Measurements from ENCODE around the gene MGARP. TPM values are rescaled to one million over a fixed set of nuclear protein-coding genes. Genes with fewer than 3 reads are reported as not detected.
"Not testable (repeated sequence)": the region's sequence is repeated elsewhere in the genome, so short reads cannot be mapped to it uniquely, and the experiment has no call there.

Gene MGARP
- total RNA-seq = 0.28 TPM

DNA sequence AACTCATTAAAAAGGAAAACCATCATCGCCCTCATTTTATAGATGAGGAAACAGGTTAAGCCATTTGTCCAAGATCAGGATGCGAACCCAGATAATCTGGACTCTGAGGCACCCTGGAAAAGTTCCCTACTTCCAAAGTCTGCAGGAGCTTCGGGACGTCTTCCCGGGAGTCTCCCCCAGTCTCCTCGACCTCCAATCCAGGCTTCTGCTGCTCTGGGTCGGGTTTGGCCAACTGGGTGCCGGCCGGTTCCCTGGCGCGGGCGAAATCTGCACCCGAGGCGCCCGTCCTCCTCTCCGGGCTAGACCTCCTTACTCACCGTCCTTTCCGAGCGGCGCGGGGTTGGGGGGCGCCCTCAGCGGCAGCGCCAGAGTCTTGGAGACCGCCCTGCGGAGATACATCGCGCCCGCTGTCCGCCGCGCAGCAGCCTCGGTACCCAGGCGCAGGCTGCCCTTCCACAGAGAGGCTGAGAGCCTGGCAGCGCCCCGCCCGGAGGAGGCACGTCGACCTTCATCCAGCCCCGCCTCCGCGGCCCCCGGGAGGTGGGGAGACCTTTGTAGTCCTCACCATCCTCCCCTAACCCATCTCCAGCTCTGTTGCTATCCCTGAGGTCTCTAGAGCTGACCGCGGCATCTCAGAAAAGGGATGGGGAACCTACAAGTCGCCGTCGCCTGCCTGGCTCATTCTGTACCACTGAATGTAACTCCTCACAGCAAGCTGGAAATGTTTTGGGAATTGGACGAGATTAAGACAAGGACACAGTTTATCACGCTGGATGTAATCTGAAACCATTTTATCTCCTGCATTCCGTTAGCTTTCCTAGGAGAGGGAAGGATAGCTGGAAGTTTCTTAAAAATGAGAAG, at the start of gene MGARP:
Gene MGARP (minus strand): TSS at position 466 of the 861 bp plus-strand sequence. CDS start 67 bp downstream, at position 399.
- ATAC-seq = peak; percentile 47

DNA sequence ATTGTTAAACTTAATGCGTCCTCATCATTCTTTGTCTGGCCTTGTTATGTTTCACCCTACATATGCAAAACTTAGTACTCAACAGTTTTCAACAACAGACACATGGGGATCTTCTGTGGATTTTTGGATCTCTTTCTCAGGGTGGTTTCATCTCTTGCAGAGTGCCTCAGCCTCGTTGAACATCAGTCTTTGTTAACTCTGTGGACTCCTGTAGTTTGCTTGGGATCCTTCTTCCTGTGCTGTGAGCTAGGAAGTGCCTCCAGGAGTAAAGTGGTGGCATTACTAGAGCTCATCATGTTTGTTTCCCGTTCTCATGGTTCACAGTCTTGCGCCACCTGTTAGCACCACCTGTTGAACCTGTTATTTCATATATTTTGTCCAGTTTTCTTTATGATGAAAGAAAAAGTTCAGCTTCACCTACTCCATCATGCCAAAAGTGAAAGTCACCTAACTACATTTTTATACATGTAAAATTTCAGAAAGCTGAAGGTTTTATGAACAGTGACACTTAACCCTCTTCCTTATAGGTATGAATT, 49.7 kb upstream of the MGARP start:
- peak; percentile 82 for ATAC-seq

DNA sequence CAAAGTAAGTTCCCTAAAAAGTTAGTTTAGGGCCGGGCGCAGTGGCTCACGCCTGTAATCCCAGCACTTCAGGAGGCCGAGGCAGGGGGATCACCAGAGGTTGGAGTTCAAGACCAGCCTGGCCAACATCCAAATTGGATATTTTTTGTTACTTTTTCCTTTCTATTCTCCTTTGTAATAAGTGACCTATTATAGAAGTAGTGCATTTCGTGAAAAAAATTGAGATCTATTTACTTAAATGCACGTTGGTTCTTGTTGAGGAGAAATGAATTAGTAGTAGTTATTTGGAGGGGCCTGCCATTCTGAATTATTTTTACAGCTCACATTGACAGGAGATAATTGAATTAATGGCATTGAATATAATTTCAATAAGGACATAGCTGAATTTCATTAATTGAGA, 44.6 kb upstream of the MGARP start:
- no peak for ATAC-seq

DNA sequence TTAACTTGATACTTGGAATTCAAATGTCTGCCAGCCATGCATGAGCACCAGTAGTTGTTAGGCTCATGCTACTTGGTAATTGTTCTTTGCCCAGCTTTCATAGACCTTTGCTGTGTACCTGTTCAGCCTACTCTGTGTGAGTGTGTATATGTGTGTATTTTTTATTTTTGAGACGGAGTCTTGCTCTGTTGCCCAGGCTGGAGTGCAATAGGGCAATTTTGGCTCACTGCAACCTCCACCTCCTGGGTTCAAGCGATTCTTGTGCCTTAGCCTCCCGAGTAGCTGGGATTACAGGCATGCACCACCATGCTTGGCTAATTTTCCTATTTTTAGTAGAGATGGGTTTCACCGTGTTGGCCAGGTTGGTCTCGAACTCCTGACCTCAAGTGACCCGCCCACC, 42.5 kb upstream of the MGARP start:
- ATAC-seq = not testable (repeated sequence)

DNA sequence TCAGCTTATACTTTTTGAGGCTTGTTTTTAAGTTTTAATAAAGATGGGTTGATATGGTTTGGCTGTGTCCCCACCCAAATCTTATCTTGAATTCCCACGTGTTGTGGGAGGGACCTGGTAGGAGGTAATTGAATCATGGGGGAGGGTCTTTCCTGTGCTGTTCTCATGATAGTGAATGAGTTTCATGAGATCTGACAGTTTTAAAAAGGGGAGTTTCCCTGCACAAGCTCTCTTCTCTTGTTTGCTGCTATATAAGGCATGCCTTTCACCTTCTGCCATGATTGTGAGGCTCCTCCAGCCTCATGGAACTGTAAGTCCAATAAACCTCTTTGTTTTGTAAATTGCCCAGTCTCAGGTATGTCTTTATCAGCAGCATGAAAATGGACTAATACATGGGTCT, 42.0 kb upstream of the MGARP start:
- ATAC-seq = not testable (repeated sequence)

DNA sequence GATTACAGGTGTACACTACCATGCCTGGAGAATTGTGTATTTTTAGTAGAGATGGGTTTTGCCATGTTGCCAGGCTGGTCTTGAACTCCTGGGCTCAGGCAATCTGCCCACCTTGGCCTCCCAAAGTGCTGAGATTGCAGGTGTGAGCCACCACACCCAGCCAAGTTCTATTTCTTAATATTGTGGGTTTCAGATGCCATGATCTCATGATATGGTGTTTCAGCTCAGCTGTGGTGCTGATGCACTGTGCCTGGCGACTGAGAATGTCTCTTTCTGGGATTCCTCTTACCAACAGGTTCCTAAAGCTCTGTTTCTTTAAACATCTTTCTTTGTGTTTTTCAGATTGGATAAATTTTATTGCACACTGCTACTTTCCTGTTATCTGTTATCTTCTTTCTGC, 39.5 kb upstream of the MGARP start:
- no peak for ATAC-seq

DNA sequence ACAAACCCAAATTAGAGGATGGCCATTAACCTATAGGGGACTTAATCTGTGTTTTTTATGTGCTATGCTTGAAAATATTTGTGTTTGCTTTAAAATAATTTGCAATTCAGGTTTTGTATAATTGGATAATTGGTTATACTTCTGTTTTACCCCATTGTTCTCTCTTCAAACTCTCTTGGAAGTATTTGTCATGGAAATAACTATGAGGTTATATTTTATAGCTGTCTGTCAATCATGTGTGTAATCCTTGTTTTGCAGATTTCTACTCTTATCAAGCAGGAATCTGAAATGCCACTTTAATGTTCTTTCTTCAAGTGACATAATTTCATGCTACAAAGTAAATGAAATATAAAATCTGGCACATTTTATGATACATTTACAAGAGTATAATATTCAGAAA, 37.6 kb upstream of the MGARP start:
- ATAC-seq = no peak

DNA sequence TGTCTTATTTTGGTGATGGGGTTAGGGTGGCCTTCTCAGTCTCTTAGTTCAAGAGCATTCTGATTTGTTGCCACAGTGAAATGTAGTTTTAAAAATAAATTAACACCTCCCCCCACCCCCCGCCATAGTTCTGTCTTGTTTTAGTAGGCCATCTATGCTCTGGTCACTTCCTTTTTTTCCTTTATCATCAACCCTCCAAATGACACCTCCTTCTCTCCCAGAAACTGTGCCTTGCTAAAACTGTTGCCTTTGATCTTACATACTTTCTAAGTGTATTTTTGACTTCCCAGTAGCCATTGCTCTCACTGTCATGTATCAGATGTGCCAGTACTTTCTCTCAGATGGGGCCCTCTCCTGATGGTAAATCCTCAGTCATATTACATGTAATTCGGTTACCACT, 36.7 kb upstream of the MGARP start:
- no peak for ATAC-seq

DNA sequence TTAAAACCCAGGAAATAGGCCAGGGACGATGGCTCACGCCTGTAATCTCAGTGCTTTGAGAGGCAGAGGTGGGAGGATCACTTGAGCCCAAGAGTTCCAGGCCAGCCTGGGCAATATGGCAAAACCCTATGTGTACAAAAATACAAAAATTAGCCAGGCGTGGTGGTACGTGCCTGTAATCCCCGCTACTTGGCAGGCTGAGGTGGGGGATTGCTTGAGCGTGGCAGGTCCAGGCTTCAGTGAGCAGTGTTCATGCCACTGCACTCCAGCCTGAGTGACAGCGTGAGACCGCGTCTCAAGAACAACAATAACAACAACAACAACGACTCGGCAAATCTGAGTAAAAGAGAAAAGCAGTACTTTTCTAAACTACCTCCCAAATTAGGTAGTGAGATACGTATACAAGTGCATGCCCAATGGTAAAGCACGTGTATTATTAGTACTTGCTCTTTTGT, 35.2 kb upstream of the MGARP start:
- ATAC-seq = no peak

DNA sequence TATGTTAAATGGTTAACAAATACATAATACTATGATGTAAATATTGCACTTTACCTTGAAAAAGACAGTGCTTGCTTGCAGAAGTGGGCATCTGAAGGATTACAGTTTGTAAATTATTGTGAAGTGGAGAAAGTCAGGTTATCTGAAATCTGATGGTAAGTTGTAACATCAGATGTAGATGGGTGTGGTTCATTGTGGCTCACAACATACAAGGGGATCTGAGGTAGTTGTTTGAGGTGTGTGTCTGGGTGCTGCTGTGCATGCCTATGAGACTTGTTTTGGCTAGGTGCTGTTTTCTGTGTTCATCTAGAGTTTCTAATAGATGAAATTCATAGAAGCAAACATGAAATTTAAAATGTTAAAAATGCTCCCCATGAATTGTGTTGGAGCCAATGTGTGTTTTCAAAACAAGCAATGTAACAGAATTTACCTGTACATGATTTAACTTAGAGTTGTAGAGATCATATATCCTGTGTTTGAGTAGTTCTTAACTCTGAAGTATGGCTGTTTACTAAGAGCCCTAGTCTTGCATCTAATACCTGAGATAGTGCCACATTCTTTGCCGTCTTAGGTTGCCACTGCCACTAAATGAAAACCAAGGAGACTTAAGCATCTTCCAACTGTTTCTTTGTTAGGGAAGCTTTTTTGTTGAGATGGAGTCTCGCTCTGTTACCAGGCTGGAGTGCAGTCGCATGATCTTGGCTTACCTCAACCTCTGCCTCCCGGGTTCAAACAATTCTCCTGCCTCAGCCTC, 34.2 kb upstream of the MGARP start:
- no peak for ATAC-seq

DNA sequence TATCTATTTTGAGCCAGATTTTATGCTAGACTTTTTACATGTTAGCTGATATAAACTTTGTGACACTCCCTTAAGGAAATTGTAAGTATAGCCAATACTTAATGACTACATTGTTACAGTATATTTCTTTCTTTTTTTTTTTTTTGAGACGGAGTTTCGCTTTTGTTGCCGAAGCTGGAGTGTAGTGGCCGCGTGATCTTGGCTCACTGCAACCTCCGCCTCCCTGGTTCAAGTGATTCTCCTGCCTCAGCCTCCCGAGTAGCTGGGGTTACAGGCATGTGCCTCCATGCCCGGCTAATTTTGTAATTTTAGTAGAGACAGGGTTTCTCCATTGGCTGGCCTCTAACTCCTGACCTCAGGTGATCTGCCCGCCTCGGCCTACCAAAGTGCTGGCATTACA, 33.4 kb upstream of the MGARP start:
- ATAC-seq = not testable (repeated sequence)

DNA sequence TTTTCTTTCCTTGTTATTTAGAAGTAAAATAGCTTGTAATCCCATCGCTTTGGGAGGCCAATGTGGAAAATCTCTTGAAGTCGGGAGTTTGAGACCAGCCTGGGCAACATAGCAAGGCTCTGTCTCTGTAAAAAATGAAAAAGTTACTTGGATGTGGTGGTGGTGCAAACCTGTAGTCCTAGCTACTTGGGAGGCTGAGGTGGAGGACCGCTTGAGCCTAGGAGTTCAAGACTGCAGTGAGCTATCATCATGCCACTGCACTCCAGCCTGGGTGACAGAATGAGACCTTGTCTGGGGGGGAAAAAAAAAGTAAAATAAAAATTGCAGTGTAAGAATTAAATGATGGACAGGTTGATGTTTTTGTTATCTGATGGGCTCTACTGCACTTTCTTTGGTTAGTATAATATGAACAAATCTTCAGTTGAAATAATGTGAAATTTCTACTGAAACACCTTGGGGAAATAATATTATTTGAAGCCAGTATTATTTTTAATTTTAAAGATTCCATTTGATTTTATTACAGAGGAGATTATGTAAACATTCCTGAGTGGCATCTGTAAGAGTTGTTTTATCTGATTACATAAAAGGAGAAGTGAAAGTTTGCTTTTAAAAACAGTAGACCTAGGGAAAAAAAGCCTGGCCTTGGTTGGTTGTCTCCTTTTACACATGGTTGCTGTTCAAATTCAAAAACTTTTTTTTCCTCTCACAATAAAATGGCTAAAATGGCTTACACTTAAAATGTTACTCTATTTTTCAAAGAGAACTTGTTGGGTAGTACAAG, 32.7 kb upstream of the MGARP start:
- no peak for ATAC-seq

DNA sequence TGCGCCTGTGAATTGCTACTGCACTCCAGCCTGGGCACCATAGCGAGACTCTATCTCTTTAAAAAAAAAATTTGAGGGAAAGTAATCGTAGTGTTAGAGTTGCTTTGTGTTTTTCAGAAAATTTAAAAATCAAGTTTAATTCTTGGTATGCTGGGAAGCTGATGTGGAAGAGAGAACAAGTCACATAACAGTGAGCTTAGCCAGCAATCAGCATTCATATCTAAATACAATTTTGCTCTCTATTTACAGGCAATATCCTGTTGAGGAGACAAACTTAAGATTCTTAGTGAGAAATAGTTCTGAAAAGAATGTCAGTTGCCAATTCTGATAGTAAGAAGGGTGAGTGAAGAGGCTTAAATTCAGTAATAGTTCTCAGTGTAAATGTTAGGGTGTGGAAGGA, 31.9 kb upstream of the MGARP start:
- ATAC-seq = no peak

DNA sequence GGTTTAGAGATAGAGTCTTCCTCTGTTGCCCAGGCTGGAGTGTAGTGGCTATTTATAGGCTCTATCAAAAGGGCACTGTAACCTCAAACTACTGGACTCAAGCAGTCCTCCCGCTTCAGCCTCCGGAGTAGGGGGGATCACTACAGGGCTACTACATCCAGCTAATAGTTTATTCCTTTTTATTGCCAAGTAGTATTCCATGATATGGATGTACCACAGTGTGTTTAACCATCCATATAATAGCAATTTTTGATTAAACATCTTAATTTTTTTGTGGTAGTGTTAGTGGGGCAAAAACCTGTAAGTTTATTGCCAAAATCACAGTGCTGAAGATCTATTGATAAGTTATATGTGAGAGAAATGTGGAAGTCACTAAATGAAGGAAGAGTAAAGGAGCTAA, 24.9 kb upstream of the MGARP start:
- ATAC-seq = no peak

DNA sequence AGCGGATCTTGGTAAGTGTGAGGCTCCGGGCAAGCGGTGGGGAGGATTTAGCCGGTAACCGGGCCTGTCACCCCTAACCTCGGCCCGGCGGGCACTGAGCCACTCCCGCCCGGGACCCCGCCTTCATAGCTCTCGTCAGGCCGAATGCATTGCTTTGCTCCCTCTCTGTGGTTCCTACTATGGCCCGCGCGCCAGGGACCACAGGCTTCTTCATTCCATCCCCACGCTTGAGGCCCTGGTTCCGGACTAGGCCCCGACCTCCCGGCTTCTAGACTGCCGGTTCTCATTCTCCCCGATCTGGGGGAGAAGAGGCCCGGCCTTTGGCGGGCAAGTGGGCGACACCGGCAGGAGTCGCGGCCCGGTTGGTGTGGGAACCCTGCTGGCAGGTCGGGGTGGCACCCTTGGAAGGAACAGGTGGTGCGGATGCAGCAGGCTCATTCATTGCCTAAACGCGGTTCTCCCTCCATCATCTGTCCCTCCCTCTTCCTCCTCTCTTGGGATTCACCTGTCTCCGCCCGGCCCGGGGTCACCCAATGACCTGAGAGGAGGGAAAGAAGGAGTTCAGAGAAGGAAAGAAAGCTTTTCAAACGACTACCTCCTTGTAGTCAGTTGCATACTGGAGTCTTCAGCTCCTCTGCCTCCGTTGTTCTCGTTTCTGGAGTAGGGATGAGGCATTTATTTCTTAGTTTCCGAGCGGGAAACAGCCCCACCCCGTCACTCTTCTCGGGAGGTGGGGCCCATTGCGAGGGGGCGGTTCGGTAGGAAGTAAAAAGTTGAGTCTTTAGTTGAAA, 22.0 kb upstream of the MGARP start, which contains the start of gene NDUFC1:
Gene NDUFC1 (minus strand): TSS at position 657 of the 791 bp plus-strand sequence. CDS start 6,679 bp downstream, outside the sequence.
- peak; percentile 58 for ATAC-seq

DNA sequence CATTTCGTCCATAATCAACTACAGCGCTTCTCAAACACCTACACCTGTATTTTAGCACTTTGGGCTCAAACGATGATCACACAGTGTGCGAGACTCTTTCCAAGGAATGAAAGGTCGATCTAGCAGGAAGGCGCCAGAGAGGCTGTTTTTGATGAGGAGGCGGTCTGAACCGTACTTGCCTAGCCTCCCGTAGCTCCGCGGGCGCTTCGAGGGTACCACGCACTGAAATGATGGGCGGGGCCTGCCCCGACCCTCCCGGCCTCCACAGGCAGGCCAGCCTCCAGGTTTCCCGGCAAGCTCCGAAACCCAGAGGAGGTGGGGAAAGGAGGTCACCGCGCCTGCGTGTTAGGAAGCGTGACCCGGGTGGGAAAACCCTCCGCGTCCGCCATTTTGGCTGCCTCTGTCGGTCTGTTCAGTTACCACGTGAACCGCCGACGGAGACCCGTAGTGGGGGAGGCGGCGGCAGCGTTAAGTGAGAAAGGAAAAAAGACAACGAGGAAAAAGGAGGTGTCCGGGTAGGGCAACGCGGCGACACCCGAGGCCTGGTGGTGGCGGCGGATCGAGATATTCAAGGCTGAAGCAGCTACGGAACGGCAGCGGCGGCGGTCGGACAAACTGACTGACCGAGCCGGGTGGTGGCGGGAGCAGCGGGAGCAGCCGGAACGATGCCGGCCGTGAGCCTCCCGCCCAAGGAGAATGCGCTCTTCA, 21.2 kb upstream of the MGARP start, which contains the start of gene NAA15:
Gene NAA15 (plus strand): TSS at position 393 of the 708 bp plus-strand sequence. CDS start 273 bp downstream, at position 666.
- ATAC-seq = peak; percentile 96

DNA sequence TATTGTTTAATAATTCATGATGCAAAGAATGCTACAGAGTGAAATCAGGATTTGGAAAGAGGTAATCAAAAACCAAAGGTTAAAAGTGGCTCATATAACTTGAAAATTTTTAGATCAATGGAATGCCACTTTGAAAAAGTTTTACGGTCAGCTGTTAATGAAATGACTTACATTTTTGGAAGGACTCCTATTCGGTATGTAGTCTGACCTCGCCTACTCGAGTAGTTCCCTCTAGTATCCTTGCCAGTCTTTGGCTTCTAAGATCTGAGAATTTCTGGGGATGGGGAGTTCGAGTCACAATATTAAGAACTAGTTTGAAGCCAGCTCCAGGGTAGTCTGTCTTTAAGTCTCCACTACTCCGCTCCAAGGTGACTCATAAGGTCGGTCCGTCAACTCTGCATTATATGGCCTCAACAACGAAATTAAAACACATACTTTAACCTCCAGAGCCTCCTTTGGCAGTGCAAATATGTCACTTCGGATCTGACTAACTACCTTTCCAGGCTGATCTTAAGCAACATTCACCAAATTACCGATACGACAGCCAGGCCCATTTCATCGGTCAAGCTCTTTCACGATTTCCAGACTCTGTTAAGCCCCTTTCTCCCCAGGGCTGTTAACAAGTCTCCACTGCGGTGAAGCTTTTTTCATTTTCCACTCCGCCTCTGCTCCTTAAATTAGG, 20.5 kb upstream of the MGARP start:
- ATAC-seq = peak; percentile 48

DNA sequence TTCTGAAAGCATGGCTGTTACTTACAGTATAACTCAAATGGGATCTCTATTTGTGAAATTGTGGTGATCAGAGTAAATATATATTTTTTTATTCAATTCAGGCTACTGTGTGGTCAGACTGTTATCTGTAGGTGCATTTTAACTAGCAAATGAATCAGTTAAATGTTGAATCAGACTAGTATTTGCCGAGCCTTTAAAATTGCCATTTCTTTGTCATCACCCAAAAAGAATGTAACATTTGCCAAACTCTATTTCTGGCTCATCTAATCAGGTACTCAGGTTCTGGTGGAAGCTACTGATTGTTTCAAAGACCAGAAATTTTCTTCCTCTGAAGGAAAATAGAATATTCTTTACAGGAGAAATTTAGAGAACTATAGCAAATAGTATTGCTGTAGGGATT, 19.5 kb upstream of the MGARP start:
- ATAC-seq = no peak

DNA sequence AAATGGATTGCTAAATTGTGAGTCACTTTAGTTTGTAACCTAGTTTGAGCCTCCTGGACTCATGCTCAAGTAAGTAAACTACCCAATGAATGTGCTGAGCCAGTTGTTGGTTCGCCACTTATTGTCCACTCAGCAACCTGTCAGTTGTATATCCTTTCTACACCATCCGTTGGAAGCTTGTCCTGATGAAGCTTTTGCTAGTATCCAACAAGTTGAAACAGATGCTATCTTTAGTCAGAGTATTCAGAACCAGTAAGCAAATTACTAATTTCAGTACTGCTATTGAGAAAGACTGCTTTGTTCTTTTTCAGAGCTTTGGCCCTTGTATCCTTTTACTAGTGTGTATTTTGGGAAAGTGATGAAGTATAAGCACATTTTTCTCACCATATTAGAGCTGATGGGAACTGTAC, 17.0 kb upstream of the MGARP start:
- peak; percentile 66 for ATAC-seq

DNA sequence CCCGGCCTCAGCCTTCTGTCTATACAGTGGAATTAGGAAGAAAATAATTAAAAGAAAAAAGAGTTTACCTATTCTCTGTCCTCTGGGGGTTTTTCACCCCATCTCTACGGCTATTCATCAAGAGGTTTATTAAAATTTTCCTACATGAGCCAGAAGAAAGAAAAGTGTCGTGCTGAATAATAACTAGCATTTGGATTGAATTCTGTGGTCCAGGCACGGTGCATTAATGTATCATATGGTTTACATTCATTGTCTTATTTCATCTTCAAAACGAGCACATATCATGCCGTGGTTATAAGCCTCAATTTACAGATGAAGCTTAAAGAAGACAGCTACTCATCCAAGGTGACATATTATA, 15.9 kb upstream of the MGARP start:
- ATAC-seq = no peak
